GM23338 (cell line): ENCODE data around the gene MPP4. TPM values are rescaled to one million over a fixed set of nuclear protein-coding genes. Genes with fewer than 3 reads are reported as not detected.

Experiments
- ATAC-seq: fragments of 200-7000 bp; cut with Tn5 transposase; 3 replicates; pipeline ENCODE4 v1.9.1; 2020
- DNase-seq: peaks from one replicate; pipeline ENCODE4 v3.0.0-alpha.2; 2015; ENCODE audit warnings: low spot score
- H2AFZ ChIP-seq: fragments of 200-600 bp; sonication (generic); 2 replicates; pipeline ENCODE4 v1.8.0; 2016; ENCODE audit warnings: antibody characterized with exemption, mild to moderate bottlenecking, moderate library complexity
- H3F3A ChIP-seq: fragments of 200-600 bp; sonication (generic); replicated peaks from 2 replicates; pipeline ENCODE4 v1.8.0; 2017; ENCODE audit warnings: antibody characterized with exemption, mixed run types, low read depth
- H3K27ac ChIP-seq: fragments of 200-600 bp; sonication (generic); 2 replicates; pipeline ENCODE4 v1.6.1; 2016; ENCODE audit warnings: low read depth
- H3K27me3 ChIP-seq: fragments of 200-600 bp; sonication (generic); 2 replicates; pipeline ENCODE4 v1.8.0; 2016; ENCODE audit warnings: mild to moderate bottlenecking, mixed run types, moderate library complexity; ENCODE audit not compliant: insufficient read depth
- H3K36me3 ChIP-seq: fragments of 200-600 bp; sonication (generic); 2 replicates; pipeline ENCODE4 v1.8.0; 2016; ENCODE audit warnings: mild to moderate bottlenecking; ENCODE audit not compliant: insufficient read depth
- H3K4me1 ChIP-seq: fragments of 200-600 bp; sonication (generic); 2 replicates; pipeline ENCODE4 v1.8.0; 2016; ENCODE audit warnings: mild to moderate bottlenecking, moderate library complexity; ENCODE audit not compliant: insufficient read depth
- H3K4me2 ChIP-seq: fragments of 200-600 bp; sonication (generic); 2 replicates; pipeline ENCODE4 v1.7.1; 2017; ENCODE audit warnings: mixed run types
- H3K4me3 ChIP-seq: fragments of 200-600 bp; sonication (generic); 2 replicates; pipeline ENCODE4 v1.6.1; 2016; ENCODE audit warnings: mixed run types
- H3K79me2 ChIP-seq: fragments of 200-600 bp; sonication (generic); replicated peaks from 2 replicates; pipeline ENCODE4 v1.8.0; 2017; ENCODE audit warnings: mild to moderate bottlenecking; ENCODE audit not compliant: insufficient read depth
- H3K9me2 ChIP-seq: fragments of 200-600 bp; sonication (generic); 2 replicates; pipeline ENCODE4 v1.8.0; 2017; ENCODE audit not compliant: insufficient read depth
- H4K20me1 ChIP-seq: fragments of 200-600 bp; sonication (generic); replicated peaks from 2 replicates; pipeline ENCODE4 v1.8.0; 2017; ENCODE audit warnings: mild to moderate bottlenecking; ENCODE audit not compliant: insufficient read depth
- H3K27ac Mint-ChIP-seq: 2 replicates; pipeline ENCODE4 v1.8.0; 2020; ENCODE audit warnings: inconsistent platforms, mild to moderate bottlenecking, moderate library complexity, mixed read lengths
- H3K27me3 Mint-ChIP-seq: 3 replicates; pipeline ENCODE4 v1.8.0; 2022; ENCODE audit warnings: low read depth, mild to moderate bottlenecking, moderate library complexity, mixed read lengths, inconsistent platforms; ENCODE audit not compliant: insufficient read depth, poor library complexity
- H3K36me3 Mint-ChIP-seq: 3 replicates; pipeline ENCODE4 v1.8.0; 2021; ENCODE audit warnings: low read depth, mild to moderate bottlenecking, inconsistent platforms, moderate library complexity, mixed read lengths
- H3K4me1 Mint-ChIP-seq: 3 replicates; pipeline ENCODE4 v1.8.0; 2020; ENCODE audit warnings: mild to moderate bottlenecking, inconsistent platforms, mixed read lengths
- H3K4me3 Mint-ChIP-seq: 3 replicates; pipeline ENCODE4 v1.8.0; 2021; ENCODE audit warnings: moderate library complexity, mild to moderate bottlenecking, inconsistent platforms, mixed read lengths
- H3K9me3 Mint-ChIP-seq: 3 replicates; pipeline ENCODE4 v1.8.0; 2020; ENCODE audit warnings: moderate library complexity, mild to moderate bottlenecking, inconsistent platforms, mixed read lengths
- CREB1 ChIP-seq: fragments of 250-450 bp; sonication (Bioruptor Pico); IDR thresholded peaks from 2 replicates; pipeline ENCODE4 v1.5.0; 2020; ENCODE audit warnings: low read depth, mild to moderate bottlenecking, moderate library complexity
- CTCF ChIP-seq, 2 experiments: fragments of 200-600 bp in 1 of 2; sonication (generic) in 1 of 2; conservative IDR thresholded peaks; 2 replicates each; pipeline versions ENCODE4 v1.5.1 to v1.6.1; 2016 to 2017; ENCODE audit warnings: antibody characterized with exemption in 2 of 2, low read depth in 2 of 2, mild to moderate bottlenecking in 2 of 2, moderate library complexity in 1 of 2
- ETS1 ChIP-seq: IDR thresholded peaks from 2 replicates; pipeline ENCODE4 v1.6.1; 2016; ENCODE audit warnings: antibody characterized with exemption
- EZH2 ChIP-seq: fragments of 200-600 bp; sonication (generic); IDR thresholded peaks from one replicate; pipeline ENCODE4 v1.8.0; 2017; ENCODE audit warnings: antibody characterized with exemption, mild to moderate bottlenecking, low read depth; ENCODE audit not compliant: unreplicated experiment
- EZH2phosphoT487 ChIP-seq: fragments of 200-600 bp; sonication (generic); IDR thresholded peaks from one replicate; pipeline ENCODE4 v1.8.1; 2018; ENCODE audit warnings: antibody characterized with exemption; ENCODE audit not compliant: unreplicated experiment
- JUNB ChIP-seq: IDR thresholded peaks from one replicate; pipeline ENCODE4 v1.6.1; 2016; ENCODE audit warnings: antibody characterized with exemption; ENCODE audit not compliant: unreplicated experiment
- NANOG ChIP-seq: IDR thresholded peaks from 2 replicates; pipeline ENCODE4 v1.6.1; 2016; ENCODE audit warnings: antibody characterized with exemption, borderline replicate concordance
- POLR2AphosphoS5 ChIP-seq: IDR thresholded peaks from 2 replicates; pipeline ENCODE4 v1.6.1; 2016; ENCODE audit warnings: antibody characterized with exemption, low read depth
- REST ChIP-seq: IDR thresholded peaks from one replicate; pipeline ENCODE4 v1.6.1; 2018; ENCODE audit warnings: antibody characterized with exemption; ENCODE audit not compliant: unreplicated experiment
- STAT1 ChIP-seq: IDR thresholded peaks from one replicate; pipeline ENCODE4 v1.6.1; 2016; ENCODE audit warnings: antibody characterized with exemption; ENCODE audit not compliant: unreplicated experiment
- ZNF114 ChIP-seq: fragments of 250-450 bp; sonication (Bioruptor Pico); IDR thresholded peaks from 2 replicates; pipeline ENCODE4 v1.5.0; 2020; ENCODE audit warnings: mild to moderate bottlenecking, moderate library complexity
- ZNF331 ChIP-seq: fragments of 250-450 bp; sonication (Bioruptor Pico); IDR thresholded peaks from 2 replicates; pipeline ENCODE4 v1.5.0; 2020; ENCODE audit warnings: low read depth, mild to moderate bottlenecking, moderate library complexity
- ZNF462 ChIP-seq: fragments of 250-450 bp; sonication (Bioruptor Pico); IDR thresholded peaks from 2 replicates; pipeline ENCODE4 v1.5.0; 2020; ENCODE audit warnings: mild to moderate bottlenecking, moderate library complexity
- polyA plus RNA-seq: library from polyadenylated mRNA; unstranded; fragments of >200 nt; fragmentation: Nextera tagmentation; extraction: Ambion mirVana; gene quantifications from 2 replicates; pipeline ENCODE4 v1.2.1, GENCODE V29; 2016
- total RNA-seq: library from RNA; depleted of rRNA; stranded (reverse); fragments of >200 nt; shearing (Covaris generic); gene quantifications from 2 replicates; pipeline ENCODE4 v1.2.3, GENCODE V29; 2014

Gene MPP4
- total and polyA plus RNA-seq, 2 experiments from 2014 or later, result not detected

GRCh38 chr2:201697899-201698298 lies 545 bp downstream of the MPP4 start:
- Mint-ChIP-seq H3K27ac (no peak overlapping the region), H3K4me3 (no peak overlapping the region), H3K27me3 (no peaks in the 10 kb centered on the region), H3K4me1 (peaks cover 57% of the 10 kb centered on the region), H3K36me3 (peaks cover 4% of the 10 kb centered on the region; the same call in 2 of the 3 replicates), H3K9me3 (no peaks in the 10 kb centered on the region)
- H3K27ac ChIP-seq, result 0 out of 2 replicates have a peak overlapping the region, but pooled peaks have one; percentile 8
- H3K4me1 ChIP-seq, result peaks cover 48% of the 10 kb centered on the region
- TF ChIP-seq ZNF331 (CRISPR knock-in tag) (no peak), CTCF (conservative IDR thresholded peaks at IDR 0.05; ENCODE audit: low read depth in 2 of 2) (no peak), ZNF462 (no peak), ETS1 (no peak), REST (no peak), JUNB (no peak), EZH2 (no peak), NANOG (no peak), STAT1 (no peak), ZNF114 (CRISPR knock-in tag) (no peak), EZH2phosphoT487 (no peak), POLR2AphosphoS5 (no peak), CREB1 (no peak)
- H3K9me2 ChIP-seq, result peaks cover 6% of the 10 kb centered on the region; the same call in 1 of the 2 replicates
- no peaks in the 10 kb centered on the region for H3K36me3 ChIP-seq
- no peak overlapping the region for H2AFZ ChIP-seq
- no peaks in the 10 kb centered on the region for H3F3A ChIP-seq
- no peaks in the 10 kb centered on the region for H4K20me1 ChIP-seq
- no peaks in the 10 kb centered on the region for H3K79me2 ChIP-seq
- no peak overlapping the region for H3K4me3 ChIP-seq
- no peak for DNase-seq
- no peak overlapping the region for H3K4me2 ChIP-seq
- ATAC-seq, result no peak
- no peaks in the 10 kb centered on the region for H3K27me3 ChIP-seq
